DOHH2 (cell line): ENCODE measurements around the gene ARMS2.

Experiments used
- H3F3A ChIP-seq: fragments of 200-600 bp; sonication (generic), shearing (Covaris generic); 2 replicates; pipeline ENCODE4 v1.6.0; 2016; ENCODE audit warnings: antibody characterized with exemption, mild to moderate bottlenecking; ENCODE audit not compliant: control insufficient read depth, insufficient read depth
- H3K27ac ChIP-seq: fragments of 200-600 bp; sonication (generic); 2 replicates; pipeline ENCODE4 v1.5.1; 2014; ENCODE audit warnings: low read depth, mild to moderate bottlenecking, low read length, moderate library complexity
- H3K27me3 ChIP-seq: fragments of 200-600 bp; sonication (generic); 2 replicates; pipeline ENCODE4 v1.6.1; 2014; ENCODE audit warnings: mild to moderate bottlenecking, low read length, mixed read lengths; ENCODE audit not compliant: control insufficient read depth
- H3K36me3 ChIP-seq: fragments of 200-600 bp; sonication (generic); 2 replicates; pipeline ENCODE4 v1.6.1; 2014; ENCODE audit warnings: mild to moderate bottlenecking, low read length, moderate library complexity, mixed read lengths; ENCODE audit not compliant: control insufficient read depth
- H3K4me1 ChIP-seq: fragments of 200-600 bp; sonication (generic); 2 replicates; pipeline ENCODE4 v1.6.1; 2014; ENCODE audit warnings: mild to moderate bottlenecking, low read length, mixed read lengths; ENCODE audit not compliant: control insufficient read depth
- H3K4me2 ChIP-seq: fragments of 200-600 bp; sonication (generic); 2 replicates; pipeline ENCODE4 v1.6.0; 2014; ENCODE audit warnings: mild to moderate bottlenecking, low read length, moderate library complexity
- H3K4me3 ChIP-seq: fragments of 200-600 bp; sonication (generic); 2 replicates; pipeline ENCODE4 v1.5.1; 2014; ENCODE audit warnings: mild to moderate bottlenecking, low read length, mixed read lengths
- H3K79me2 ChIP-seq: fragments of 200-600 bp; sonication (generic); 2 replicates; pipeline ENCODE4 v1.6.1; 2014; ENCODE audit warnings: mild to moderate bottlenecking, low read length, mixed read lengths; ENCODE audit not compliant: control insufficient read depth
- H3K9me2 ChIP-seq: fragments of 200-600 bp; sonication (generic); replicated peaks from 2 replicates; pipeline ENCODE4 v1.6.1; 2014; ENCODE audit warnings: mild to moderate bottlenecking, low read length, mixed read lengths; ENCODE audit not compliant: control insufficient read depth
- H3K9me3 ChIP-seq: fragments of 200-600 bp; sonication (generic); 2 replicates; pipeline ENCODE4 v1.6.1; 2014; ENCODE audit warnings: antibody characterized with exemption, low read length, mixed read lengths; ENCODE audit not compliant: control insufficient read depth, insufficient read depth
- H4K20me1 ChIP-seq: fragments of 200-600 bp; sonication (generic); 2 replicates; pipeline ENCODE4 v1.6.0; 2014; ENCODE audit warnings: low read depth, mild to moderate bottlenecking, antibody characterized with exemption, low read length, moderate library complexity; ENCODE audit not compliant: control insufficient read depth, insufficient read depth
- EZH2phosphoT487 ChIP-seq: fragments of 200-600 bp; sonication (generic); IDR thresholded peaks from 2 replicates; pipeline ENCODE4 v1.6.1; 2017; ENCODE audit warnings: borderline replicate concordance, mild to moderate bottlenecking, antibody characterized with exemption, low read length, moderate library complexity, mixed read lengths
- TF ChIP-seq, protein P1 (sequence below): fragments of 200-600 bp; sonication (generic); IDR thresholded peaks from one replicate; pipeline ENCODE4 v1.5.1; 2014; ENCODE audit warnings: antibody characterized with exemption, mild to moderate bottlenecking, low read depth, low read length; ENCODE audit not compliant: poor library complexity, severe bottlenecking

The ARMS2 gene

DNA sequence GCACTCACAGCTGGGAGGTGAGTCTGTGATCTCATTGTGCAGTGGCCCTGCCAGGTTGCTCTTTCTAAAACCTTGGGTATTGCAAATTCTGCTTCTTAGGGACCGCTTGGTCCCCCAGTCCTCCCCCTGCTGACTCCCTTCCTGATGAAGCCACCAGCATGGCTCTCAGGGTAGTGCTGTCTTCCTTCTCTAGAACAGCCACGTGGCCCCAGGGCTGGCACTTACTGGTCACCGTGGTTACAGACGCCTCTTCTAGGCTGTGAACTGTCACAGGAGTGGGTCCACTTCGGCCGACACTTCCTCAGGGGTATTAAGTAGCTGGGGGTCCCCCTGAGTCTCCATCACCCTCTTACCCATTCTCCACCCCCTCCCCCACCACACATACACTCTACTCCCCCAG is 4.2 kb downstream of the ARMS2 start:
- H3K27ac ChIP-seq, result no peak overlapping the region
- no peaks in the 10 kb centered on the region for H3K36me3 ChIP-seq
- no peaks in the 10 kb centered on the region for H4K20me1 ChIP-seq
- no peaks in the 10 kb centered on the region for H3K9me2 ChIP-seq
- H3K4me2 ChIP-seq, result no peak overlapping the region
- no peaks in the 10 kb centered on the region for H3K4me1 ChIP-seq
- no peaks in the 10 kb centered on the region for H3K9me3 ChIP-seq
- no peak overlapping the region for H3K4me3 ChIP-seq
- H3K79me2 ChIP-seq, result no peaks in the 10 kb centered on the region
- TF ChIP-seq EZH2phosphoT487, result no peak
- TF ChIP-seq, protein P1, sequence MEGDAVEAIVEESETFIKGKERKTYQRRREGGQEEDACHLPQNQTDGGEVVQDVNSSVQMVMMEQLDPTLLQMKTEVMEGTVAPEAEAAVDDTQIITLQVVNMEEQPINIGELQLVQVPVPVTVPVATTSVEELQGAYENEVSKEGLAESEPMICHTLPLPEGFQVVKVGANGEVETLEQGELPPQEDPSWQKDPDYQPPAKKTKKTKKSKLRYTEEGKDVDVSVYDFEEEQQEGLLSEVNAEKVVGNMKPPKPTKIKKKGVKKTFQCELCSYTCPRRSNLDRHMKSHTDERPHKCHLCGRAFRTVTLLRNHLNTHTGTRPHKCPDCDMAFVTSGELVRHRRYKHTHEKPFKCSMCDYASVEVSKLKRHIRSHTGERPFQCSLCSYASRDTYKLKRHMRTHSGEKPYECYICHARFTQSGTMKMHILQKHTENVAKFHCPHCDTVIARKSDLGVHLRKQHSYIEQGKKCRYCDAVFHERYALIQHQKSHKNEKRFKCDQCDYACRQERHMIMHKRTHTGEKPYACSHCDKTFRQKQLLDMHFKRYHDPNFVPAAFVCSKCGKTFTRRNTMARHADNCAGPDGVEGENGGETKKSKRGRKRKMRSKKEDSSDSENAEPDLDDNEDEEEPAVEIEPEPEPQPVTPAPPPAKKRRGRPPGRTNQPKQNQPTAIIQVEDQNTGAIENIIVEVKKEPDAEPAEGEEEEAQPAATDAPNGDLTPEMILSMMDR, result no peak
- H3K27me3 ChIP-seq, result peaks cover 23% of the 10 kb centered on the region
- H3F3A ChIP-seq, result no peaks in the 10 kb centered on the region

- no peaks in the 10 kb centered on the region for H3K9me2 ChIP-seq
- H3K36me3 ChIP-seq, result no peaks in the 10 kb centered on the region
- peaks cover 23% of the 10 kb centered on the region for H3K27me3 ChIP-seq
- H3K79me2 ChIP-seq, result no peaks in the 10 kb centered on the region
- no peaks in the 10 kb centered on the region for H3K9me3 ChIP-seq
- no peaks in the 10 kb centered on the region for H3K4me1 ChIP-seq
- H4K20me1 ChIP-seq, result no peaks in the 10 kb centered on the region
- no peaks in the 10 kb centered on the region for H3F3A ChIP-seq
- TF ChIP-seq, protein P1, result no peak
- no peak for TF ChIP-seq EZH2phosphoT487
- H3K27ac ChIP-seq, result no peak overlapping the region
- H3K4me2 ChIP-seq, result no peak overlapping the region
- H3K4me3 ChIP-seq, result no peak overlapping the region
Measured at GRCh38 chr10:122459561-122460273, 5.3 kb downstream of the ARMS2 start.

- no peak overlapping the region for H3K4me2 ChIP-seq
- no peaks in the 10 kb centered on the region for H3K9me2 ChIP-seq
- H3K36me3 ChIP-seq, result no peaks in the 10 kb centered on the region
- no peaks in the 10 kb centered on the region for H3F3A ChIP-seq
- no peaks in the 10 kb centered on the region for H3K4me1 ChIP-seq
- no peak overlapping the region for H3K27ac ChIP-seq
- H3K79me2 ChIP-seq, result no peaks in the 10 kb centered on the region
- no peak overlapping the region for H3K4me3 ChIP-seq
- H3K9me3 ChIP-seq, result no peaks in the 10 kb centered on the region
- H3K27me3 ChIP-seq, result peaks cover 23% of the 10 kb centered on the region
- no peaks in the 10 kb centered on the region; the same call in 1 of the 2 replicates for H4K20me1 ChIP-seq
- TF ChIP-seq, protein P1, result no peak
- TF ChIP-seq EZH2phosphoT487, result no peak
Measured at GRCh38 chr10:122460891-122461293, 6.4 kb downstream of the ARMS2 start.
